Gastroesophageal sphincter (tissue), 4 donors: Measurements from ENCODE around the gene DPEP1. TPM values are rescaled to one million over a fixed set of nuclear protein-coding genes. Genes with fewer than 3 reads are reported as not detected.
A peak's percentile ranks its signal among the peaks of the same experiment; 100 is the strongest.

Source experiments
- ATAC-seq: fragments of 150-250 bp; one replicate; pipeline ENCODE4 v1.9.1; 2016; ENCODE audit warnings: mild to moderate bottlenecking, moderate library complexity
- H3K27ac ChIP-seq, 4 donors: fragments of 200-600 bp; sonication (generic) in 3 of 4; 1 replicate in 3 of 4; 2 replicates in 1 of 4; pipeline ENCODE4 v1.5.1; 2016 to 2019
- H3K27me3 ChIP-seq: fragments of 200-600 bp; sonication (generic); one replicate; pipeline ENCODE4 v1.5.1; 2019
- H3K36me3 ChIP-seq, 2 donors: fragments of 200-600 bp; sonication (generic); one replicate each; pipeline ENCODE4 v1.5.1; 2019; ENCODE audit warnings: control low read depth in 1 of 2
- H3K4me1 ChIP-seq, 3 donors: fragments of 200-600 bp; sonication (generic); 1 replicate in 2 of 3; 2 replicates in 1 of 3; pipeline ENCODE4 v1.5.1; 2016 to 2019; ENCODE audit warnings: control low read depth in 2 of 3
- H3K4me3 ChIP-seq, 2 donors: fragments of 200-600 bp; sonication (generic); one replicate each; pipeline ENCODE4 v1.5.1; 2019; ENCODE audit warnings: mild to moderate bottlenecking in 1 of 2, moderate library complexity in 1 of 2
- H3K9me3 ChIP-seq, 3 donors: fragments of 200-600 bp; sonication (generic); one replicate each; pipeline ENCODE4 v1.5.1; 2017 to 2019; ENCODE audit warnings: control low read depth in 2 of 3
- CTCF ChIP-seq, 4 experiments: fragments of 200-600 bp in 2 of 4; fragments of 450-650 bp in 2 of 4; sonication (generic) in 1 of 4; IDR thresholded peaks; one replicate each; pipeline ENCODE4 v1.5.1; 2017 to 2019; ENCODE audit warnings: antibody characterized with exemption in 4 of 4, mild to moderate bottlenecking in 2 of 4, moderate library complexity in 2 of 4
- EP300 ChIP-seq: sonication (generic); formaldehyde crosslinking; IDR thresholded peaks from one replicate; pipeline ENCODE4 v1.6.1; 2017; ENCODE audit warnings: antibody characterized with exemption, mild to moderate bottlenecking
- POLR2A ChIP-seq, 2 donors: fragments of 450-650 bp; IDR thresholded peaks; one replicate each; pipeline ENCODE4 v1.6.1; 2017; ENCODE audit warnings: antibody characterized with exemption in 2 of 2, mild to moderate bottlenecking in 2 of 2, moderate library complexity in 1 of 2
- POLR2AphosphoS5 ChIP-seq: sonication (generic); formaldehyde crosslinking; IDR thresholded peaks from one replicate; pipeline ENCODE4 v1.6.1; 2017; ENCODE audit warnings: antibody characterized with exemption
- WGBS, 2 donors: methylation state at CpG; one replicate each; pipeline ENCODE4 v1.1.5; 2018; ENCODE audit warnings: low coverage in 1 of 2; 5-methylcytosine and 5-hydroxymethylcytosine counted together
- total RNA-seq, 4 donors: library from RNA; depleted of rRNA; stranded (reverse); fragments of >200 nt; gene quantifications; one replicate each; pipeline ENCODE4 v1.1.0, GENCODE V29; 2016

Gene DPEP1
- under 1 TPM in 1 of 4 donors, not detected in 3; 0.54 TPM for total RNA-seq

- no peaks in the 10 kb centered on the region for H3K9me3 ChIP-seq
- TF ChIP-seq CTCF (IDR thresholded peaks at IDR 0.05) (no peak), POLR2A (IDR thresholded peaks at IDR 0.05) (no peak)
- H3K4me1 ChIP-seq = no peaks in the 10 kb centered on the region
- no peak within 1 kb of the TSS for H3K4me3 ChIP-seq
- H3K27me3 ChIP-seq = peaks cover 88% of the 10 kb centered on the region
- H3K36me3 ChIP-seq = no peaks in the 10 kb centered on the region
- H3K27ac ChIP-seq = no peak within 1 kb of the TSS
- WGBS, 2 donors = 40 to 52% methylated on average over 2 to 4 of the region's 19 CpGs
- peak; percentile 31 for ATAC-seq
Measured at GRCh38 chr16:89613231-89613953, at the start of gene DPEP1. Gene DPEP1 (plus strand): TSS chr16:89613642. CDS start chr16:89630411, 16,769 bp downstream.

- Histone ChIP-seq H3K4me1 (peaks cover 0 to 59% (median 27%) of the 10 kb centered on the region in 3 donors), H3K27me3 (peaks cover 19% of the 10 kb centered on the region), H3K36me3 (peaks cover 0 to 40% of the 10 kb centered on the region in 2 donors), H3K4me3 (no peak overlapping the region), H3K9me3 (no peaks in the 10 kb centered on the region), H3K27ac (peak overlapping the region in 1 of 4 donors; percentile 25)
- 41 to 56% methylated on average over 5 to 9 of the region's 22 CpGs for WGBS, 2 donors
- no peak for ATAC-seq
- TF ChIP-seq POLR2AphosphoS5 (no peak), EP300 (no peak)
Measured at GRCh38 chr16:89564476-89565255, 48.8 kb upstream of the DPEP1 start.

GRCh38 chr16:89565256-89565505, 48.3 kb upstream of the DPEP1 start:
- Histone ChIP-seq H3K9me3 (no peaks in the 10 kb centered on the region), H3K27ac (peak overlapping the region in 2 of 4 donors; percentile 22 to 25), H3K4me3 (no peak overlapping the region), H3K27me3 (peaks cover 24% of the 10 kb centered on the region), H3K4me1 (peaks cover 0 to 56% (median 26%) of the 10 kb centered on the region in 3 donors), H3K36me3 (peaks cover 0 to 40% of the 10 kb centered on the region in 2 donors)
- TF ChIP-seq POLR2AphosphoS5 (no peak), CTCF (IDR thresholded peaks at IDR 0.05) (no peak), POLR2A (IDR thresholded peaks at IDR 0.05) (no peak), EP300 (no peak)
- no peak for ATAC-seq
- no CpG with 5 or more reads among the region's 3 CpGs for whole genome bisulfite sequencing, 2 donors

- Histone ChIP-seq H3K4me3 (peak overlapping the region in 1 of 2 donors; percentile 13), H3K27me3 (peaks cover 29% of the 10 kb centered on the region), H3K9me3 (no peaks in the 10 kb centered on the region), H3K36me3 (peaks cover 0 to 40% of the 10 kb centered on the region in 2 donors), H3K4me1 (peaks cover 0 to 56% (median 26%) of the 10 kb centered on the region in 3 donors), H3K27ac (peak overlapping the region in 3 of 4 donors; percentile 9 to 25 (median 22))
- 9 to 10% methylated on average over 8 of the region's 46 CpGs for WGBS, 2 donors
- ATAC-seq = peak; percentile 43
- TF ChIP-seq POLR2AphosphoS5 (peak; percentile 33), EP300 (no peak), POLR2A (IDR thresholded peaks at IDR 0.05) (no peak), CTCF (IDR thresholded peaks at IDR 0.05) (peak in 3 of 4 experiments; percentile 23 to 61 (median 42))
Measured at GRCh38 chr16:89565506-89566372, 47.7 kb upstream of the DPEP1 start.
